ENCODE results near the gene DCST1.

DCST1 gene

DNA sequence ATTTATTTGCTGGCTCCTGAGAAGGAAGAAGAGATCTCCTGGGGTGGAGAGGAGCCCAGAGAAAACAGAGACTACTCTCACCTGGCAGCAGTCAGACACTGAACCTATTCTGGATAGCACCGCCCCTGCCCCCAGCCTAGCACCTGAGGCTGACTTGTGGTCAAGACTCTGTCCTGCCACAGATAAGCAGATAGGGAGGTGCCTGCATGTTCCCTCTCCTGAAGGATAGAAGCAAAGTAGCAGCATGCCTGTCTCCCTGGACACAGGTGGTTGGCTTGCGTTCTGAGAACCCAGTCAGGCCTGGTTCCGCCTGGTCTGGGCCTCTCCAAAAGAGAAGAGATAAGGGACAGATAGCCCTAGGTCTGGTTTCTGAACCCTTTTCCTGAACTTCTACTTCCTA lies 43.7 kb downstream of the DCST1 start:
- DNase-seq = no peak

DNA sequence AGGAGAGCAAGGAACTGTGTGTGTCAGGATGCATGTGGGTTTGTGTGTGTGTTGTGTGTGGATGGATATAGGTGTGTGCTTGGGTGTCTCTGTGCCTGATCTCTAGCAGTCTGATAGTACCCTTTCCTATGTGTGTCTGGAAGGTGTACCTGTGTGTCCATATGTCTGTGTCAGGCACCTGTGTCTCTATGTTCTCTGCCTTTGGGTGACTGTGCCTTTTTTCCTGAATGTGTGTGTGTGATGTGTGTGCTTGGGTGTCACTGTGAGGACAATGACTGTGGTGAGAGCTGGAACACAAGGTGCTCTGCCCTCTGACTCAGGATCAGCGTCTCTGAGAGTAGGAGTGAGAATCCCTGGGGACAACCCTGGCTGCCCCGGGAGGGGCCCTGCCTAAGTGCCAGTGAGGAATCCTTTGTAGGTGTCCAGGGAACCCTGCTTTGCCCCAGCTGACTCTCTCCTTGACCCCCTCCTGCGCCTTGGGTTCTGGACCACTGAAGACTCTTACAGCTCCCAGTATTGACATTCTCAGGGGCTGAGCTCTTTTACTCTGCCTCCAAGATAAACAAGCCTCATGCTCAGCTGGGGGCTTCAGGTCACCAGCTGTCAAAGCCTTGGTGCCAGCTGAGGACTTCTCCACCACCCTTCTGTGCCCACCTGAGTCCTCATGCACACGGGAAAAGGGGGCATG lies 44.3 kb downstream of the DCST1 start:
- DNase-seq = no peak

DNA sequence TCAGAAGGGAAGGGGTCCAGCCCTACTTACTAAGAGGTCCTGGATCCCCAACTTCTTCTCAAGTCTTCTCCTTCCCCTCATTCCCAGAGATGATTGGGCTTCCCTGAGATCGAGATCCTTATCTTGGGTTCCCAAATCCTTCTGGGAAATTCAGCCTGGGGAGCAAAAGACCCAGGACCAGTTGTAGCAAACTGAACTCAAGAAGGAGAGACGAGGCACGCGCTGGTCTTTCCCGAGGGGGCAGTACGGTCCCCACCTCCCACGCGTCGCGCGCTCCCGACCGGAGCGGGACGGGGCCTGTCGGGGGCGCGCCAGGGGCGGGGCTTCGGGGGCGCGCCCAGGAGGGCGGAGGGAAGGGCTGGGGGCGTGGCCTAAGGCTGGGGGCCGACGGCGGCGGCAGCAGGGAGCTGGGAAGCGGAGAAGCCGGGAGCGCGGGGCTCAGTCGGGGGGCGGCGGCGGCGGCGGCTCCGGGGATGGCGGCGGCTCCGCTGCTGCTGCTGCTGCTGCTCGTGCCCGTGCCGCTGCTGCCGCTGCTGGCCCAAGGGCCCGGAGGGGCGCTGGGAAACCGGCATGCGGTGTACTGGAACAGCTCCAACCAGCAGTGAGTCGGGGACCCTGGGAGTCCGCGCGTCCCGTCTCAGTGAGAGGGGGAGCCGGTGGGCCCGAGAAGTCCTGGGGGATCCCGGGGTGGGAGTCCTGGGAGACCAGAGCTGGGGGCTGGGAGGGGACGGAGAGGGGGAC lies 45.0 kb downstream of the DCST1 start, which contains the start of gene EFNA3:
Gene EFNA3 (plus strand): TSS at position 369 of the 741 bp plus-strand sequence. CDS start 105 bp downstream, at position 474.
- peak; percentile 63 to 65 for DNase-seq

DNA sequence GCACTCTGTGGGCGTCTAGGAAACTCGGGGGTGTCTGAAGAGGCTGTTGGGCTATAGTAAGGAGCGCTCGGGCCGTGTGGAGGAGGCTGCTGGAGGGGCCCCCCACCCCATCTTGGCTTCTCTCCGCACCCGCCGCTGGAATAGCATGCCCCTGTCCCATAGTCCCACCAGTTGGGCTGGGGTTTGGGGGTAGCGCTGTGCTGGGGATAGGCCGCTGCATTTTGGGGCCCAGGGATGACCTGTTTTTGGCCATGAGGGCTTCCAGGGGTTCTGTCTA lies 45.5 kb downstream of the DCST1 start:
- no peak for DNase-seq

DNA sequence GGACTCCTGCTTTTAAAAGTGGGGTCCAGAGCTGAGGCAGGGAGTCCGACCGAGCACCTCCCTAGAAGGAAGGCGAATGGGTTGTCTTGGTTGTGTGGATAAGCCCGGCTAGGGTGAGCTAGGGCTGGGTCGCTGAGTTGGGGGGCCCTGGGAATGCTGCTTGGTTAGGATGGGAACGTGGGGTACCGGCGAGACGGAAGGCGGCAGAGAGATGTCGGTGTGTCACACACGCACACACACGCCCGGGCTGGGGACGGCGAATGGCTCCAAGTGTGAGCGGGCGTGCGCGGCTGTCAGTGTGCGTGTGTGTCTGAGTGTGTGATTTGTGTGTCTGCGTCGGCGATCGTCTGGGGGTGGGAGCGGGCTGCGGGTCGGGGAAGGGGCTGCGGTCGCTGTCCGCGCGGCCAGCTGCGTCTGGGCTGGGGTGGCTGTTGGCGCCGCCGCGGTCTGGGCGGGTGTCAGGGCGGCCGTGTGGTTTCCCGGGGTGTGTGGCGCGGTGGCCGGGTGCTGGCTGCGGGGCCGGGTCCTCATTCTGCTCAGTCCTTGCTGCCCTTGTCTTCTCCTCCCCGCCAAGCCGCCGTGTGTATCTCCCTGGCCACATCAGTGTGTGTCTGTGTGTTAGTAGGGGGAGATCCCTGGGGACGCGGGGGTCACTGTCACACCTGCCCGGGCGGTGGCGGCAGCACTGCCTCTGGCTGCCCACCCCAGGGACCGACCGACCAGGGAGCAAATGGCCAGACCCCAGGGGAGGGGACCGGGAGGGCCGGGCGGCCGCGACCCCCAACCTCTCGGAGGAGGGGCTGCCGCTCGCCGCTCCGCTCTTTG lies 46.1 kb downstream of the DCST1 start:
- DNase-seq = no peak

DNA sequence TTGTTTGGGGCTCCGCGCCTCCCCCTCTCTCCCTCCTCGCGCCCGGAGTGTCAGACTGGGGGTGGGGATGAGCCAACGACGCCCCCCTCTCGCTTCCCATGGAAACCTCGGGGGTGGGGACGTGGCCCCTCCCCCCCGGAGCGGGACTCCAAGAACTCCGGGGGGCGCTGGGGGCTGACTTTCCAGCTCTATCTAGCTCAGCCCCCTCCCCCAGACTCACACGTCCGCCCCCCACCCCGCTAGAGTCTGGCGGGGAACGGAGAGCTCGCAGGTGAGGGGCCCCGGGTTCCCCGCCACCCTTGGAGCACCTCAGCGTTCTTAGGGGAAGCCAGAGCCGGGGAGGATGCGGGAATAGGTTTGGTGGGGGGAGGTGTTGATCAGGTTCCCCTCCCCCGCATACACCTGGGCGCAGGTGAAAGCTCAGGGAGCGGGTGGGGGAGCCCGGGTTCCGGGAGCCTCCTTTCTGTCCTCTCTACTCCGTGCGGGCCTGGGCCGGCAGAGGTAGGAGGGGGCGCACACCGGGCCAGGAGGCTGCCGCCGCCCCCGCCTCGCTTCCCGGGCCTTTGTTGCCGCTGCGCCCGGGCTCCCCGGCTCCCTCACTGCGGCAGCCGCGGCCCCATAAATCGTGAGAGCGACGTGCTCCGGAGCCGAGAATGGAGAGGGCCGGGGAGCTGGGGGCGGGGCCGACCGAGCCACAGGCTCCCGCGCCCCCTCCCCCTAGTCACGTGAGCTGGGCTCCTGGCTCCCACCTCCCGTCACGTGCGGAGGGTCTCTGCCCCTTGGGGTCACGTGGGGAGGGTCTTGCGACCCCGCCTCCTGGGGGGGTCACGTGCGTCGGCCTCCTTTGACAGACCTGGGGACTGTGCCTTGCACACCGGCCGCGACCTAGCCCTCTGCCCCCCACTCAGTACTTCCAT lies 46.9 kb downstream of the DCST1 start:
- no peak for DNase-seq

DNA sequence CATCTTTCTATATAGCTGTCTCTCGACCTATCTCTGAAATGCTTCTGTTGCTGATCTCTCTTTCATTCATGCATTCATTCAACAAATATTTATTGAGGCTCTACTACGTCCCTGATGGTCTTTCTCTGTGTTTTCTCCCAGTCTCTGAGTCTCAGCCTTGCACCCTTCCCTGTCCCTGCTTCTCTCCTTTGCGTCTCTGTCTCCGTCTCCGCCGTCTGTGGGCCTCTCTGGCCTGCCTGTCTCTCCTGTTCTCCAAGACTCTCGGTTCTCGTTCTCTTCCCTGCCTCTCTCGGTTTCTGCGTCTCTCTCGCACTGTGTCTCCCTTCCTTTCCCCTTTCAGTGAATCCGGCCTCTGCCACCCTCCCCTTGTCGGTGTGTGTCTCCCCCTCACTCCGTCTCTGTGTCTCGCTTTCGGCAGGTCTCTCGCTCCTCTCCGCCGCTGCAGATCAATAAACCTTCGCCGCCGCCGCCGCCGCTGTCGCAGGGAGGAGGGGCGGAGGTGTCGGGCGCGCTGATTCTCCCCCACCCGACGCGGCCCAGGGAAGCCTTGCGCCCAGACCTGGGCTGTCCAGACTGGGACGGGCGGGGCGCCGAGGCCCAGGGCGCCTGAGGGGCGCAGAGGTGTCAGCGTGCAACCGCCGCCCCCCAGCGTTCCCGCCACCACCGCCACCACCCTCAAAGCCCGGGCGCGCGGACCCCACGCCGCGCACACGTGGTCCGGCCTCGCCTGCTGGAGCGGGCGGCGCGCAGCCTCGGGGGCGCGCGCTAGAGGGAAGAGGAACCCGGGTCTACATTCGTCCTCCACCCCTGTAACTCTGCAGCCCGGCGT lies 48.1 kb downstream of the DCST1 start:
- no peak for DNase-seq

DNA sequence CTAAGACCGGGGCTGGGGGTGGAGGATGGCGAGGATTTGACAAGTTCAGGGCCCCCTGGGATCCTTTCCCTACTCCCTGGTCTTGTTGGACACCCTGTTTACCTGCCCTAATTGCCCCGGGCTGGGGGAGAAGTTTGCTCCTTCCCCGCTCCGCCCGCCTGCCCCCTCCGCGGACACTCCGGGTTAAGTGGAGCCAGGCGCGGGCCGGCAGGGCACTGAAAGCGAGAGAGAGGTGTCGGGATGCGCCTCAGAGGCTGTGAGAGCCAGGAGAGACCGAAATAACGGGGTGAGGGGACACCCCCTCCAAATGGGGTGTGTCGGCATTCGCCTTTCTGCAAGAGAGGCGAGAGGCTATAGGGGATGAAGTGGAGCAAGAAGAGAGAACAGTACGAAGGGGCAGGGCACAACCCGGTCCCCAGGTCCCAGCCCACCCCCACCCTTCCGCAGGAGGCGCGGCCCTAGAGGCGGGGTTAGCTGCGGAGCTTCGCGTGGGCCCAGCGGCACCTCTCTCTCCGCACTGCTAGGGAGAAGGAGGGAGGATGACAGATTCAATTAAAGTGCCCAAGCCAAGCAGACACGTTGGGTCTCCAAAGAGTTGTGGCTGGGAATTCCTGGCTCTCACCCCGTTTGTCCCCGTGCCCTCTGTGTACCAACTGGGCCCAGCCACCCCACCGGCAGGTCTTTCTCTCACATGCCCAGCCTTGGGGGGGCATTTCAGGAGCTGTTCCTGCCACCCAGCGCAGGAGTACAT lies 48.9 kb downstream of the DCST1 start:
- no peak for DNase-seq

DNA sequence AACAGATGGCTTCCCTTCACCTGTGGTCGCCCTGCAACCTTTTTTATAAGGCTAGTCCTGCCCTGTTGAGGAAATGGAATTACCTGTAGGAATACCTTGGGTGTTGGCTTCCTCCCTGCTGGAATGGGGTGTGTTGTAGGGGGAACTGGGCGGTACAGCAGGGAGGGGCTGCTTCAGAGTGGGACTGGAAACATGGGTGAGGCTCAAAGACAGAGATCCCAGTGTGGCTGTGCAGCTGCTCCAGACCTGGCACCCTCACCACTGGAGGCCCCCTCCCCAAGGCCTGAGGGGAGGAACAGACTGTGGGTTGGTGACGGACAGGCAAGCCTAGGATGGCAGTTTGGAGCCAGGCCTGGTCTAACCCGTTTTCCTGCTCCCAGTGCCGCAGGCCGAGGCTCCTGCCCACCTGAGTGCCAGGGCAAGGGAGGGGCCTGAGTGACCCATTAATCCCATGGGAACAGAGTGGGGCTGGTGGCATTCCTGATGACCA lies 49.5 kb downstream of the DCST1 start:
- DNase-seq = no peak

DNA sequence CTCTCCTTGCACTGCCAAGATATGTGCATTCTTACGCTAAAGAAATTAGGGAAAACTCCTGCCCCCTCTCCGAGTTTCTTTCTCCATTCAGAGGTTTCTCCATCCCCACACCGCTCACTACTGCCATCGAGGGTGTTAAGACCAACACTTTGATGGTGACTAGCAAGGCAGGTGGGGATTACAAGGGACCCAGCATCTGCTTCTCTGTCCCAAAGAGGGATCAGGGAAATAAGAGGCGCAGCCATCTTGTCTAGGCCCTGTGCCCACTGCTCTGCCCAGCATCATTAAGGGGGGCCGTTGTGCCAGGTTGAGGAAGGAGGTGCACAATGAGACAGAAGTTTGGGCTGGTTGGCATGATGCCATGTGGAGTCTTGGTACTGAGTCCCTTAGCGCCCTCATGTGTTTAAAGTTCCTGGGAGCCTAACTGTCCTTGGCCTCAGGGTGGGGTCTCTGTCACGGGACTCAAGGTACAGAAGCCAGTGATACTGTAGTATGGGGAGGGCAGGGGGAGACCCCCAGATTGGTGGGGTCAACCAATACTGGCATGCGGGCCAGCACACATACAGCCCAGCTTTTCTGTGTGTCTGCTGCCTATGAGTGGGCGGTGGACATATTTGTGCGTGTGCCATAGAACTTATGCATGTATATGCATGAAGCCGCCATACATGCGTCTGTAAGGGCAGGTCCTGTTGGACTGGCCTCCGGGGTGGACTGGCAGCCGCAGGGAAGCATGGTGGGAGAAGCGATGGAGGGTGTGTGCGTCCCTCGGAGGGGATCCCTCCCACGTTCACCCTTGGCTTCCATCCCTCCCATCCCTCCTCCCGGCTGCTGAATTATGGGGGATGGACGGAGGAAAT lies 50.5 kb downstream of the DCST1 start:
- DNase-seq = no peak

DNA sequence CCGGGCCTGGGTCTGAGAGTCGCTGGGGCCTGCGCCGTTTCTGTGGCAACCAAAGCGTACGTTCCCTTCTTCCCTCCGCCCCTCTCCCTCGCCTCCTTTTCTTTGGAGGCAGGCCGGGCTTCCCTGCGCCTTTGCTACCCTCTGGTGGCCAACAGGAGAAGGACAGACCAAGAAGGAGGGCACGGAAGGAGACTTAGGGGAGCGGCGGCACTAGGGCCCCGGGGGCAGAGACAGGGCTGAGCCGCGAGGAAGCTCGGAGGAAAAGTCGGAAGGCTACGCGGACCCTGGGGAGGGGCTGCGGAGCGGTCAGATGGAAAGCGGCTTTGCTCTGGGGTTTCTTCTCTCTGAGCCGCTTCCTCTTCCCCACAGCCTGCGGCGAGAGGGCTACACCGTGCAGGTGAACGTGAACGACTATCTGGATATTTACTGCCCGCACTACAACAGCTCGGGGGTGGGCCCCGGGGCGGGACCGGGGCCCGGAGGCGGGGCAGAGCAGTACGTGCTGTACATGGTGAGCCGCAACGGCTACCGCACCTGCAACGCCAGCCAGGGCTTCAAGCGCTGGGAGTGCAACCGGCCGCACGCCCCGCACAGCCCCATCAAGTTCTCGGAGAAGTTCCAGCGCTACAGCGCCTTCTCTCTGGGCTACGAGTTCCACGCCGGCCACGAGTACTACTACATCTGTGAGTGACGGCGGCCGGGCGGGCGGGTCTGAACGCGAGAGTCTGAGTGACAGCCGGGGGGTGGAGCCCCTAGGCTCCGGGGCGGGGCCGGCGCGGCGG lies 51.3 kb downstream of the DCST1 start:
- DNase-seq = peak; percentile 89 to 93

DNA sequence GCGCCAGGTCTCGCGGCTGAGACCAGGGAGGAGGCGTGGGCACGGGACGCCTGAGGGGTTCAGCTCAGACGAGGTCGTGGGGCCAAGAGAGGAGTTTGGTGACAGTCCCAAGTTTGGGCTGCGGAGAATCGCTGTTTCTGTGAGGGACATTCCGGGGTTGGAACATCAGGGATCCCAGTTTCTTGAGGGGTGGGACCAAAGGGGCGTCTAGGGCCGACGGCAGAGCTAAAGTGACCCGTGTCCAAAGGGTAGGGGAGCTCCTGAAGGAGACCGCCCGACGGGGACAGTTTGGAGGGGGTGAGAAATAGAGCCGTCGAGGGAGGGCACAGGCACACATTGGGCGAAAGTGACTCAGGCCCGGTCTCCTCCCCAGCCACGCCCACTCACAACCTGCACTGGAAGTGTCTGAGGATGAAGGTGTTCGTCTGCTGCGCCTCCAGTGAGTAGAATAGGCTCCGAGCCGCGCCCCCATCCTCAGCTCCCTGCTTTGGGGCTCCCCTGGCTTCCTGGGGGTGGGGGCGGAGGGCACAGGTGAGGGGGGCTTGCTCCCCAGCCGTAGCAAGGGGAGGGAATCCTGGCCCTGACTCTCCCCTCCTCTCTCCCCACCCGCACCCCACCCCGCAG lies 52.0 kb downstream of the DCST1 start:
- DNase-seq = peak; percentile 87 to 89

DNA sequence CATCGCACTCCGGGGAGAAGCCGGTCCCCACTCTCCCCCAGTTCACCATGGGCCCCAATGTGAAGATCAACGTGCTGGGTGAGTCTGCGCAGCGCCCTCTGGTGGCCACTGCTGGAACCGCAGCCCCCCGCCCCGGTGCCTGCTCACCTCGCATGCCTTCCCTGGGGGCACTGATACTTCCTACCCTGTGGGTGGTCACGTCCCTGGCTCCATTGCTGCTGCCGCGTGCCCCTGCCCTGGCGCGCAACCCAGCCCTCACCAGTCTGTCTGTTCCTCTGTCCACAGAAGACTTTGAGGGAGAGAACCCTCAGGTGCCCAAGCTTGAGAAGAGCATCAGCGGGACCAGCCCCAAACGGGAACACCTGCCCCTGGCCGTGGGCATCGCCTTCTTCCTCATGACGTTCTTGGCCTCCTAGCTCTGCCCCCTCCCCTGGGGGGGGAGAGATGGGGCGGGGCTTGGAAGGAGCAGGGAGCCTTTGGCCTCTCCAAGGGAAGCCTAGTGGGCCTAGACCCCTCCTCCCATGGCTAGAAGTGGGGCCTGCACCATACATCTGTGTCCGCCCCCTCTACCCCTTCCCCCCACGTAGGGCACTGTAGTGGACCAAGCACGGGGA lies 52.6 kb downstream of the DCST1 start:
- DNase-seq = peak; percentile 66 to 76

DNA sequence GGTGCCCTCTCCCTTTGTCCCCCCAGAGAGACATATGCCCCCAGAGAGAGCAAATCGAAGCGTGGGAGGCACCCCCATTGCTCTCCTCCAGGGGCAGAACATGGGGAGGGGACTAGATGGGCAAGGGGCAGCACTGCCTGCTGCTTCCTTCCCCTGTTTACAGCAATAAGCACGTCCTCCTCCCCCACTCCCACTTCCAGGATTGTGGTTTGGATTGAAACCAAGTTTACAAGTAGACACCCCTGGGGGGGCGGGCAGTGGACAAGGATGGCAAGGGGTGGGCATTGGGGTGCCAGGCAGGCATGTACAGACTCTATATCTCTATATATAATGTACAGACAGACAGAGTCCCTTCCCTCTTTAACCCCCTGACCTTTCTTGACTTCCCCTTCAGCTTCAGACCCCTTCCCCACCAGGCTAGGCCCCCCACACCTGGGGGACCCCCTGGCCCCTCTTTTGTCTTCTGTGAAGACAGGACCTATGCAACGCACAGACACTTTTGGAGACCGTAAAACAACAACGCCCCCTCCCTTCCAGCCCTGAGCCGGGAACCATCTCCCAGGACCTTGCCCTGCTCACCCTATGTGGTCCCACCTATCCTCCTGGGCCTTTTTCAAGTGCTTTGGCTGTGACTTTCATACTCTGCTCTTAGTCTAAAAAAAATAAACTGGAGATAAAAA lies 53.4 kb downstream of the DCST1 start:
- no peak for DNase-seq

DNA sequence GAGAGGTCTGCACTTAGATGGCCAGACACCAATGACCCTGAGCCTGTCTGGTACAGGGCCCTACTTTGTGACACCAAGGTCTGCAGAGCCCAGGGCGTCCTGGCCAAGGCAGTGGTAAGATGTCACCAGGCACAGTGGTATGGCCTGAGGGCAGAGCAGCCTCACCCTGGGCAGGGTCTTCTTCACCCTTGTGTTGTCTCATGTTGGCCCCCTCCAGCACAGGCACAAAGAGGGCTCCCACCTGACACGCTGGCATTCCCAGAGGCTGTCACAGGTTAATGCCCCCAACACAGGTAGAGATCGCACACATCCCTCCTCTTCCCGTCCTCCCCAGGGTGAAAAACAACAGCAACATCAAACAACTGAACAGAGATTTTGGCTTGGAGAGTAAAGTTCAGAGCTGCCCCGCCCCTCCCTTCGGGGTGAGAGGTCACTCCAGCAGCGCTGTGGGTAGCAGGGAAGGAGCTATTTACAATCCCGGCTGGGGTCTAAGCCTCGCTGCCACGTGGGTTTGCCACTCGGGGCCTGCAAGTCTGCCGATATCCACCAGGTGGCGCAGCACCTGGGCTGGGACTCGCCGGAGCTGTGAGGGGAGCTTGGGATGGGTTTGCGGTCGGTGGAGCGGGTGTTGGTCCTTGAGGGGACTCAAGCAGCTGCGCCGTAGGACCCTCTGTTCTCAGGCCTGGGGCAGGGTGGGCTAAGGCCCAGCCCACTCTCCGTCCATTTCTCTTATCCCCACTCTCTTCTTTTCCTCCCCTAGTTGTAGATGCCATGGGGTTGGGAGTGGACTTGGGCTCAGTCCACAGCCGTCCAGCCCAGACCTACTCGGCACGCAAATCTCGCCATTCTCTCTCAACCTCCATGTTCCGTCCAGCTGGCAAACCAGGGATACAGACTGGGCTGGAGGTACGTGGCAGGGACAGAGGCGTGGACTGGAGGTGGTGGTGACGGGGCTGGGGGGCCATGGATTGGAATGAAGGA lies 57.7 kb downstream of the DCST1 start:
- peak; percentile 71 to 81 for DNase-seq

DNA sequence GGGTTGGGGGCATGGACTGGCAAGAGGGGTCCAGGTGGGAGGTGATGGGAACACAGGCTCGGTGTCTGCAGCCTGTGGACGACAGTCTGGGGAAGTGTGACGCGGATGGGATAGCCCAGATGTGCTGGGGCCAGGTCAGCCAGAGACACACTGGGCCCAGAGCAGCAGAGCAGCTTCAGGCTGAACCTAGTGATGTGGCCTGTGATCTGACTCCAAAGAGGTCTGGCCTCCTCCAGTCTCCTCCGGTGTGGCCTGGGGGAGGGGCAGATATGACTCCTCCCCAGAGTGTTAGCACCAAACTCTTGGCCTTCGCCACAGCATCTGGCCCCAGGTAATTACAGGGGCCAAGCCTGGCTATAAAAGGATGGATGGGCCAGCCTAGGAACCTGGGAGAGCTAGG lies 58.5 kb downstream of the DCST1 start:
- no peak for DNase-seq
